ENCODE data around the gene AGA. TPM values are rescaled to one million over a fixed set of nuclear protein-coding genes. Genes with fewer than 3 reads are reported as not detected.

Gene AGA
- total RNA-seq, 4 donors from 2014 or later = 8.4 to 25.1 (median 14.7) TPM

DNA sequence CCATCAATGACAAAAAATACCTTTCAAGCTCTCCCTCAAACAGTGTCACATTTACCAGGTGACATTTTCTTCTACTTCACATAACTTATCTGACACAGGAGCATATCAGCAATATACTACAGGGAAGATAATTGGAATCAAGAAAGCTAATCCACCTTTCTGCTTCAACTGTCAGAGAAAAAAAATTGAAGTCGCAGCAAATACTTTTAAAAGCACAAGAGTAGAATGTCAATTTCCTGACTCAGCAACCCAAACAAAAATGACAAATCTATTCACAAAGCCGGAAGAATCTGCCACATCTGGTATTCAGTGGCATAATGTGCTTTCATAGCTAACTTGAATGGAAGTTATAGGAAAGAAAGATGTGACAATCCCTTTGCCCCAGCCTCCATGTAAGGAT is 36.7 kb downstream of the AGA start:
- H3K9me3 ChIP-seq = no peaks in the 10 kb centered on the region
- WGBS, 2 donors = 63 to 67% methylated on average over 2 of the region's 2 CpGs

DNA sequence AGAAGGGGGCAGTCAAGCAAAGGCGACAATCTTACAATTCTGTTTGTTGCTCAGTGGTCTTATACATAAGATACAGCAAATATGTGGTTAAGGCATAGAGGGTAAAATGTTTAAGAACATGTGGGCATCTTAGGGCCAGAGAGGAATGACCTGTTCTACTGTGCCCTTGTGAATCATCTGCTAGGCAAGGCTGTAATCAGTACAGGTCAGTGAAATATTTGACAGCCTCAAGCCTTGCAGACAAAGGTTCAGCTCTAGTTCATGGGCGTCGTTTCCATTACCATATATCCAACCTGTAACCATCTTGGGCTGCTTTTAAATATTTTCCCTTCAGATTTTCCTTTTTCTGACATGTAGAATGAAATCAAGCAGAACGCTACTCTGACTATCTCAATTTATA is 37.3 kb downstream of the AGA start:
- DNase-seq (ENCODE audit: low spot score in 2 of 2) = no peak
- TF ChIP-seq EP300 (IDR thresholded peaks at IDR 0.05) = no peak
- TF ChIP-seq, protein P1, sequence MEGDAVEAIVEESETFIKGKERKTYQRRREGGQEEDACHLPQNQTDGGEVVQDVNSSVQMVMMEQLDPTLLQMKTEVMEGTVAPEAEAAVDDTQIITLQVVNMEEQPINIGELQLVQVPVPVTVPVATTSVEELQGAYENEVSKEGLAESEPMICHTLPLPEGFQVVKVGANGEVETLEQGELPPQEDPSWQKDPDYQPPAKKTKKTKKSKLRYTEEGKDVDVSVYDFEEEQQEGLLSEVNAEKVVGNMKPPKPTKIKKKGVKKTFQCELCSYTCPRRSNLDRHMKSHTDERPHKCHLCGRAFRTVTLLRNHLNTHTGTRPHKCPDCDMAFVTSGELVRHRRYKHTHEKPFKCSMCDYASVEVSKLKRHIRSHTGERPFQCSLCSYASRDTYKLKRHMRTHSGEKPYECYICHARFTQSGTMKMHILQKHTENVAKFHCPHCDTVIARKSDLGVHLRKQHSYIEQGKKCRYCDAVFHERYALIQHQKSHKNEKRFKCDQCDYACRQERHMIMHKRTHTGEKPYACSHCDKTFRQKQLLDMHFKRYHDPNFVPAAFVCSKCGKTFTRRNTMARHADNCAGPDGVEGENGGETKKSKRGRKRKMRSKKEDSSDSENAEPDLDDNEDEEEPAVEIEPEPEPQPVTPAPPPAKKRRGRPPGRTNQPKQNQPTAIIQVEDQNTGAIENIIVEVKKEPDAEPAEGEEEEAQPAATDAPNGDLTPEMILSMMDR (IDR thresholded peaks at IDR 0.05) = no peak
- TF ChIP-seq POLR2A (IDR thresholded peaks at IDR 0.05) = no peak
- 82 to 86% methylated on average over 4 of the region's 4 CpGs for WGBS, 2 donors
- Histone ChIP-seq H3K4me3 (no peak overlapping the region), H3K27me3 (no peaks in the 10 kb centered on the region), H3K36me3 (no peaks in the 10 kb centered on the region), H3K9me3 (no peaks in the 10 kb centered on the region), H3K27ac (no peak overlapping the region), H3K4me1 (no peaks in the 10 kb centered on the region)

More for the DNA sequence above, 36.7 kb downstream of the AGA start:
- Histone ChIP-seq H3K36me3 (no peaks in the 10 kb centered on the region), H3K4me1 (no peaks in the 10 kb centered on the region), H3K27me3 (no peaks in the 10 kb centered on the region), H3K4me3 (no peak overlapping the region), H3K27ac (no peak overlapping the region)
- no peak for DNase-seq (ENCODE audit: low spot score in 2 of 2)
- TF ChIP-seq POLR2A (IDR thresholded peaks at IDR 0.05) (no peak), EP300 (IDR thresholded peaks at IDR 0.05) (no peak)
- TF ChIP-seq, protein P1 (IDR thresholded peaks at IDR 0.05) = no peak

- H3K36me3 ChIP-seq = no peaks in the 10 kb centered on the region
- no peak overlapping the region for H3K27ac ChIP-seq
- no peaks in the 10 kb centered on the region for H3K27me3 ChIP-seq
- H3K4me1 ChIP-seq = no peaks in the 10 kb centered on the region
- TF ChIP-seq, protein P1 (IDR thresholded peaks at IDR 0.05) = no peak
- TF ChIP-seq POLR2A (IDR thresholded peaks at IDR 0.05) (no peak), EP300 (IDR thresholded peaks at IDR 0.05) (no peak)
- no peak for DNase-seq (ENCODE audit: low spot score in 2 of 2)
- WGBS, 2 donors = 35 to 39% methylated on average over 3 of the region's 3 CpGs
- no peak overlapping the region for H3K4me3 ChIP-seq
- no peaks in the 10 kb centered on the region for H3K9me3 ChIP-seq
Measured at GRCh38 chr4:177404342-177404741, 37.9 kb downstream of the AGA start.

DNA sequence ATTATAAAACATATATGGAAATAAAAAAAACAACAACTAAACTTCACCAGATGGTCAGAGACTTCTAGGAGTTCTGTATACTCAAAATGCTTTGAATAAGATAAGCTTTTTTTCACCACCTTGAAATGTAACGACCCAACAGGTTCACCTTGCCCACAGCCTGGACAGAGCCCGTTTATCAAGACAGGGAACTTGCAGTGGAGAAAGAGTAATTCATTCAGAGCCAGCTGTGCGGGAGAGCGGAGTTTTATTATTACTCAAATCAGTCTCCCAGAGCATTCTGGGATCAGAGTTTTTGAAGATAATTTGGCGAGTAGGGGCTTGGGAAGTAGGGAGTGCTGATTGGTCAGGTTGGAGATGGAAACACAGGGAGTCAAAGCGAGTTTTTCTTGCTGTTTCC is 38.5 kb downstream of the AGA start:
- no peaks in the 10 kb centered on the region for H3K27me3 ChIP-seq
- DNase-seq (ENCODE audit: low spot score in 2 of 2) = no peak
- no peak overlapping the region for H3K4me3 ChIP-seq
- H3K4me1 ChIP-seq = no peaks in the 10 kb centered on the region
- WGBS, 2 donors = 62 to 75% methylated on average over 6 of the region's 6 CpGs
- H3K36me3 ChIP-seq = no peaks in the 10 kb centered on the region
- TF ChIP-seq EP300 (IDR thresholded peaks at IDR 0.05) = no peak
- TF ChIP-seq, protein P1 (IDR thresholded peaks at IDR 0.05) = no peak
- no peak for TF ChIP-seq POLR2A (IDR thresholded peaks at IDR 0.05)
- no peak overlapping the region for H3K27ac ChIP-seq
- H3K9me3 ChIP-seq = no peaks in the 10 kb centered on the region

GRCh38 chr4:177401658-177402273 is 40.5 kb downstream of the AGA start:
- no peak overlapping the region for H3K27ac ChIP-seq
- H3K27me3 ChIP-seq = no peaks in the 10 kb centered on the region
- TF ChIP-seq EP300 (IDR thresholded peaks at IDR 0.05) = no peak
- TF ChIP-seq POLR2A (IDR thresholded peaks at IDR 0.05) = no peak
- TF ChIP-seq, protein P1 (IDR thresholded peaks at IDR 0.05) = no peak
- H3K9me3 ChIP-seq = no peaks in the 10 kb centered on the region
- H3K36me3 ChIP-seq = no peaks in the 10 kb centered on the region
- no peaks in the 10 kb centered on the region for H3K4me1 ChIP-seq
- 79 to 82% methylated on average over 5 of the region's 5 CpGs for WGBS, 2 donors
- DNase-seq (ENCODE audit: low spot score in 2 of 2) = no peak
- H3K4me3 ChIP-seq = no peak overlapping the region
